GM12892 (cell line): ENCODE results near the gene PER1.

Experiments used
- DNase-seq: peaks from one replicate; pipeline ENCODE4 v3.0.0; 2011; ENCODE audit not compliant: insufficient read length
- FAIRE-seq: peaks from 2 replicates; lab custom pipeline; 2011; peaks lifted over from hg19 to GRCh38; lab: Jason Lieb, UNC
- POLR2A ChIP-seq: IDR thresholded peaks from 2 replicates; pipeline ENCODE4 v1.6.1; 2011; ENCODE audit warnings: low read depth, low read length, control low read depth
- POLR2AphosphoS5 ChIP-seq: IDR thresholded peaks from 2 replicates; pipeline ENCODE4 v1.6.1; 2011; ENCODE audit warnings: low read depth, low read length, control low read depth
- TAF1 ChIP-seq: IDR thresholded peaks from 2 replicates; pipeline ENCODE4 v1.6.1; 2011; ENCODE audit warnings: low read depth, mild to moderate bottlenecking, control low read depth, low read length, borderline replicate concordance

Gene PER1

DNA sequence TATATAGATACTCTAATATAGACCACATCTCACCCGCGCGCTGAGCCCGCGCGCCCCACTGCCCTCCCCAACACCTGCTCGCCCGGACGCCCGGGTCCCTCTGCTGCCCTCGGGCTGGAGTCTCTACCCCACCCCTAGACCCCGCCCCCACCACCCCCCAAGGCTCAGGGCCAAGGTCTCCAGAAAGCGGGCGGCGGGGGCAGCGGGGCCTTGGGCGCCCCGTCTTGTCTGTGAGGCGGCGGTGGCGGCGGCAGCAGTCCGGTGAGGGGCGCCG lies 30.9 kb downstream of the PER1 start:
- TF ChIP-seq POLR2A (no peak), TAF1 (no peak), POLR2AphosphoS5 (no peak)
- no peak for DNase-seq
- no peak for FAIRE-seq

GRCh38 chr17:8120520-8121406 lies 31.4 kb downstream of the PER1 start:
- FAIRE-seq = peak; percentile 67
- DNase-seq = no peak
- TF ChIP-seq POLR2A (no peak), TAF1 (no peak), POLR2AphosphoS5 (no peak)

GRCh38 chr17:8119581-8120519 lies 32.4 kb downstream of the PER1 start:
- DNase-seq (no peak), FAIRE-seq (peak; percentile 94)
- no peak for TF ChIP-seq TAF1
- no peak for TF ChIP-seq POLR2A
- no peak for TF ChIP-seq POLR2AphosphoS5

- TF ChIP-seq TAF1 = no peak
- TF ChIP-seq POLR2AphosphoS5 = no peak
- TF ChIP-seq POLR2A = no peak
- peak; percentile 81 for DNase-seq
- FAIRE-seq = peak; percentile 87
Observed at GRCh38 chr17:8118769-8119580, 33.2 kb downstream of the PER1 start.

DNA sequence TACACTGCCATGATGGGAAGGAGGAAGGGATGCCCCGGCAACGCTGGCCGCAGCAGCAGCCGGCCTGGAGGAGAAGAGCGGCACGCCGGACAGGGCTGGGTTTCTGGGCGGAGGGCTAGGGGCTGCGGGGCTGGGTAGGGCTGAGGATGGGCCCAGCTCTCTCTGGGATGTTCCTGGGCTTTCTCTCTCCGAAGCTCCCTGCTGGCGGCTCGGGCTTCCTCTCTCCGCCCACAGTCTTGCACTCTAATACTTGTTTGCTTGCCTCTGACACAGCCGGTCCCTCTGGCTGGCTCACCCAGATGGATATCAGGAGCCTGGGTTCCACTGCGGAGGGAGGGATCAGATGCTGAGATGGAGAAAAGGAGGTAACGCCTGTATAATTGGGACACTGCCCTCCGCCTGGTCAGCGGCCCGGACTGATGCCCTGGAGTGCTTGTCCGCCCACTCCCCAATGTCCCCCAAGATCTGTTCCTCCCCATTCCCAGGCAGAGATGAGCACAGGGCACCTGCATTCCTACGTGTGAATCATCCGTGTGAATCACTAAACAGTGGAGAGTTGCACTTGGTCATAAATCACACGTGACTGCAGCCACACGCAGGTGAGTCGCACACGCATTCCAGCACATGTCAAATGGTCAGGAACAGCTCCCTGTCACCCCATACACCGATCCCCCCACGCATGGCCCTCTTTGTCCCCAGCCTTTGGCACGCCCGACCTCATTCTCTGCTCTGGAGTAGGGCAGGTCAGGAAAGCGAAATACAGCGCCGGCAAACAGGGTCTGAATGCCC lies 34.0 kb downstream of the PER1 start, which contains the start of gene ALOXE3:
TSS of gene ALOXE3 (minus strand) at position 535 of the 789 bp plus-strand sequence. CDS start at position 11, 524 bp downstream.
- TF ChIP-seq TAF1 (no peak), POLR2AphosphoS5 (no peak), POLR2A (no peak)
- FAIRE-seq = peak; percentile 21
- no peak for DNase-seq

- TF ChIP-seq POLR2AphosphoS5 (no peak), TAF1 (no peak)
- FAIRE-seq = no peak
- DNase-seq = no peak
Observed at GRCh38 chr17:8117367-8117979, 34.7 kb downstream of the PER1 start.

GRCh38 chr17:8116776-8117175 lies 35.4 kb downstream of the PER1 start:
- FAIRE-seq = no peak
- no peak for DNase-seq
- TF ChIP-seq TAF1 (no peak), POLR2A (no peak), POLR2AphosphoS5 (no peak)

DNA sequence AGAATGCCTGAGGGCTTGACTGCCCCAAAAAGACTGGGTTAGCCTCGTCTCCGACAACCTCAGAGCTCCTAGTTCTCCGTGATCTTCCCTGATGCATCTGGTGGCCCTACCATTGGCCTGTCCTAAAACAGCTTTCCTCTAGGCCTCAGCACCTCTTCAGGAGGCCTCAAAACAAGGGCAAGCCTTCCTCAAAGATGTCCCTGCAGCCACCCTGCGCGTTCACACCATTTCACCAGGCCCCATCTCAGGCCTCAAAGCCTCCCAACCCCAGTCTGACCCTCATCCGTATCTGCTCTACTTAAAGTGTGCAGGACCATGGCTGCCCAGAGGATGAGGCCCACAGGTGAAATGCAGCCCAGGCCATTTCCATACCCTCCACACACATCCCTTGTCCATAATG lies 41.3 kb downstream of the PER1 start:
- DNase-seq (no peak), FAIRE-seq (no peak)
- TF ChIP-seq POLR2AphosphoS5 (no peak), TAF1 (no peak), POLR2A (no peak)

DNA sequence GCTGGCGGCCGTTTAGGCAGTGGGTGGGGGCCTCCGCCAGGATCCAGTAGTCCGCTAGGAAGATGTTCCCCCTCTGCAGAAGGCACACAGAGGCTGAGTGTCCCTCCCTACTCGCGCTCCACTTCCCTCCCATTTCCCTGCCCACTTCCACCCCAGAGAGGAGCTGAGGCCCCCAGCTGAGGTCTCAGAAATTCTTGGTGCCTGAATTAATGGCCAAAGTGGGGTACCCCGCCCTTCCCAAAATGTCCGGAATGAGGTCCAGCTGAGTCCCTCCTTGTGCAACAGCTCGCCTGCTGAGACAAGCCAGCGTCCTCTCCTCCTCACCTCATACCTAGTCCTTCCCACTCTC lies 41.8 kb downstream of the PER1 start:
- DNase-seq = no peak
- no peak for TF ChIP-seq POLR2A
- TF ChIP-seq TAF1 = no peak
- no peak for TF ChIP-seq POLR2AphosphoS5
- FAIRE-seq = peak; percentile 78

GRCh38 chr17:8109661-8110455 lies 42.3 kb downstream of the PER1 start:
- FAIRE-seq = no peak
- peak; percentile 87 for DNase-seq

More at GRCh38 chr17:8109661-8110455, 42.3 kb downstream of the PER1 start:
- no peak for TF ChIP-seq POLR2AphosphoS5
